Measurements from ENCODE around the gene HOXA9.

HOXA9 gene

GRCh38 chr7:27151931-27152815, 13.2 kb downstream of the HOXA9 start, which contains the start of gene HOXA3:
TSS of gene HOXA3 (minus strand) at chr7:27152583. CDS start at chr7:27110640, 41,943 bp downstream.
- DNase-seq: peak in 2 of 3 experiments; percentile 51 to 70

DNA sequence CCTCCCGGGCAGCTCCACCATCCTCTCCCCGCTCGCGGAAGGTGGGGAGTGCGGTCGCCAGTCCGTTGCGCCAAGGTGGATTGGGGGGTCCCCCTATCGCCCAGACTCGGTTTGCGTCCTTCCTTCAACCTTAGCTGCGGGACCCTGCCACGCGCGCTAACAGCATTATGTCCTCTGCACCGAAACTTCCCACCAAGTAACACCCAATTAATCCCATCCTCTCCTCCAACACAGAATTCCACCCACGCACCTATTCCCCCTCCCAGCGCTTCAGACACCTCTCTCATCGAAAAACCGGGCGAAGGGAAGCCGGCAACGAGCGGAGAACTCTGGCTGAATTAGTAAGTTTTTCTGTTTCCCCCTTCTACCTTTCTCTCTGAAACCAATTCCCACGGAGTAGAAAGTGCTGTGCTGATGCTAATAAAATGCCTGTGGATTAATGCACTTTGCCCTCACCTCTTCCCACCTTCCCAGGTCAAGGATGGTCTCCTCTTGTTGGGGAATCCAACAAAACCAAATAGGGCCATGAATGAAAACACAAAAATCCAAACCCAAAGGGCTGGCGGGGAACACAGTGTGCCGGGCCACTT, 13.9 kb downstream of the HOXA9 start:
- DNase-seq: no peak

DNA sequence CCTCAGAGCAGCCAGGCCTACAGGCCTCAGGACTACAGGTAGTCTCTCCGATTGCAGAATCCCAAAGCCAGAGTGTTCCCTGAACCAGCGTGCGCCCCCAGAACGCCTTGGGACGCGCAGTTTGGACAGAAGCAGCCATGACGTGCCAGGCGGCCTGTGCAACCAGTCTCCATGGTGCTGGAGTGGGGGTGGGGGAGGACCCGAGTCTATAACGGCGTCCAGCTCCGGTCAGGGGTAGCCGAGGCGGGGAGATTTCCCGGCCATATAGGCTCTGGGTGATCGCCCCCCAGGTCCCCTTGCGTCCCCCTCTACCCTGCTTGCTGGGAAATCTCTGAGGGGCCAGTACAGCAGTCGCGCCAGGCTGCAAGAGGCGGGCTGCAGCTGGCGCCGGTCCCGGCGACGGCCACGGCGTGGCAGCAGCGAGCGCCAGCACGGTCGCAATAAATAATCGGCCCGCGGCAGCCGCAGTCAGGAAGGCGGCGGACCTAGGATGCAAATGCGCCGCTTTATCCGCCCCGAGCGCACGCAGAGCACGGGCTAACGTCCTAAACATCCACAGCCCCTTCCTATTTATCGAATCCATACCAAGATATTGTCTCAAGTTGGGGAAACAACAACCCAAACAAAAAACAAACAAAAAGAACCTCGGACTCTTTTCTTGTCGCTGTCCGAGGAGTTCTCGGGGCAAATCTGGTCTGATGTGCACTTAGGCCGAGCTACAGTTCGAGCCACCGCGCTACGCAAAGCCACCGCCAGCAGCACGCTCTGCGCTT, 14.6 kb downstream of the HOXA9 start:
- peak; percentile 90 to 96 (median 95) for DNase-seq

DNA sequence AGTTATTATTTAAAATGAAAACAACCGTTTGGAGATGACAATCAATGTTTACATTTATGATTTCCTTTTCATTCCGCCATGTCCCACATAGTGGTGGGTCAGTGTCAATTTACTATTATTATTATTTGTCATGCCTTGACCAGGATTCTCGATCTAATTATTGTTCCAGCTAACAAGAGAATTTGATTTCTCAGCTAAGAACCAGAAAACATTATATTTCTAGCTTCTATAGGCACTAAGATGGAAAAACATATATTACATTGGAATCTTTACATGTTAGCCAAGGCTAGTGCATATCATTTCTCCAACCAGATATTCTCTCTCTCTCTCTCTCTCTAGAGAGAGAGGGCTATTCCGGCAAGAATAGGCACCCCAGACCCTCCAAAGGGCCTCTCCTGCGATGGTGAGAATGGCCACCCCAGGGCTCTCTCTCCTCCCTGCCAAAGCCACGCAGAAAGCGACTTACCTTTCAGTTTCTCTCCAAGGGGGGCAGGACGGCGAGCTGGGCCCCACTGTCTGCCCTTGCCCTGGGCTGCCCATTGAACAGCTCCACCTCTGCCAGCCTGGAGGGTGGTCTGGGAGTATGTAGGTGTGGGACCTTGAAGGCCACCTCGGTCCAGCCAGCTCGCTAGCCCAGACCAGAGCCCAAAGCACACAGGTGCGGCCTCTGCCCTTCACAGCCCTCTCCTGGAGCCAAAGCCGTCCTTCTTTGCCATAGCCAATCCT, 15.3 kb downstream of the HOXA9 start:
- peak; percentile 37 to 93 (median 50) for DNase-seq

DNA sequence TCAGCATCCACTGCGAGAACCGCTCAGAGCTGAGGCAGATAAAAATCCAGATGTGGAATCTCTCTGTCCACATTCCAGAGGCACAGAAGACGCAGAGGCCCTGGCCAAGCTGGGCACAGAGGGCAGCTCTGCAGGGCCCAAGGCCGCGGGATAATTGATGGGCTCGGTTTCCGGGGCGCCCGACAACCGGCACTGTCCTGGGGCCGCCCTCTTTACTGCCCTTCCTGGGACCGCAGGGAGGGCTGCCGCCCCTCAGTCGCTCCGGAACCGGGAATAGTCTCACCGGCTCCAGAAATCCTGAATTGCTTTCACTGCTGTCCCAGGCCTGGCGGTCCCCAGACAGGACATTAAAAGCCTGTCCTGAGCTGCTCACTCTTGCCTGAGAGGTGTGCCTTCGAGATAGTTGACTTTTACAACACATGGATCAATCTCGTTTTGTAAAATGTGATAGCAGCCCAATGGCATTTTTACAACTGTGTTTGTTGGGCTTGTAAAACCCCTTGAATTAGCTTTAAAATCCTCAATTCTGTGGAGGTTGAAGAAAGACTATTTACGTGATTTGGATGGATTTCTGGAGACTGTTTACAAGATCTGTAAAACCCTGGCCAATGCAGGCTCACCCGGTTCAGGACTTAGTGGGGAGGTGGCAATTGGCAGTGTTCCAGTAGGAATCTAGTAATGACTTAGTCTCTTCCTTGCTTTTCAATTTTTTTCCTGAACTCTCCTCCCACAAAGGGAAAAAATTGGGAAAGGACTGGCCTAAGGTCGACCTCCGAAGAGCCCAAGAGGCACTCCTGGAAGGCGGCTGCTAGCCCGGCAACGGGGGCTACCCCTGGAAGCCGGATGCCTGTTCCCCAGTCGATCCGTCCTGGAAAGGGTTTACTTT, 16.3 kb downstream of the HOXA9 start:
- peak; percentile 26 to 57 (median 49) for DNase-seq

DNA sequence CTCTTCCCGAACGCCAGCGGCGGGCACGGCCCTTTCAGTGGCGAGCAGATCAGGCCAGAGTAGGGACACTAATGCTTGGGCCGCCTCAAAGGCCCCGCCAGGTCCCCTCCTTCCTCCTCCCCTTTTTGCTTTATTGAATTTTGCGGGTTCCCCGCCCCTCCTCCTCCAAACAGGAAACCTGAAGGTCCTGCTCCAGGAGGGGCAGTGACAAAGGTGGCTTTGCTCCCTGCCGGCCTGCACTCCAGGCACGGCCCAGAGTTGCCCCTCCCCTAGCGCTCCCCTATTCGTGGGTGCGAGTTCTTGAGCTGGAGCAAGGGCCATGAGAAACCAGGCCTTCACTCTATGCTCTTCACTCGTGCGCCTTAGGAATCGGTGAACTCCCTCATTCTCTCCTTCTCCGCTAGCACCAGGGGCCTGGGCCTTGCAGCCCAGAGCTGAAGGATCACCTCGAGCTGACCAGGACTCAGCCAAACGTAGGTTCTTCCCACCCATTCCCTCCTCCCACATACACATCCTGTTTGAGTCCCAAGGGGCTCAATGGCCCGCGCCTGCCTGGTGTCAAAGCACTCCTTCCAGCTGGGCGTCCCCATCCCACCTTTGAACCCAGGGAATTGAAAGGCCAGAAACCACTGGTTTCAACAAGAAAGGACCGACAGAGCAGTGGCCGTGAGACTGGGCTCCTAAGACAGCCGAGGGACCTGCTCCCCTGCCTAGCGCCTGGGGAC, 17.1 kb downstream of the HOXA9 start:
- DNase-seq: peak; percentile 37 to 80 (median 69)

DNA sequence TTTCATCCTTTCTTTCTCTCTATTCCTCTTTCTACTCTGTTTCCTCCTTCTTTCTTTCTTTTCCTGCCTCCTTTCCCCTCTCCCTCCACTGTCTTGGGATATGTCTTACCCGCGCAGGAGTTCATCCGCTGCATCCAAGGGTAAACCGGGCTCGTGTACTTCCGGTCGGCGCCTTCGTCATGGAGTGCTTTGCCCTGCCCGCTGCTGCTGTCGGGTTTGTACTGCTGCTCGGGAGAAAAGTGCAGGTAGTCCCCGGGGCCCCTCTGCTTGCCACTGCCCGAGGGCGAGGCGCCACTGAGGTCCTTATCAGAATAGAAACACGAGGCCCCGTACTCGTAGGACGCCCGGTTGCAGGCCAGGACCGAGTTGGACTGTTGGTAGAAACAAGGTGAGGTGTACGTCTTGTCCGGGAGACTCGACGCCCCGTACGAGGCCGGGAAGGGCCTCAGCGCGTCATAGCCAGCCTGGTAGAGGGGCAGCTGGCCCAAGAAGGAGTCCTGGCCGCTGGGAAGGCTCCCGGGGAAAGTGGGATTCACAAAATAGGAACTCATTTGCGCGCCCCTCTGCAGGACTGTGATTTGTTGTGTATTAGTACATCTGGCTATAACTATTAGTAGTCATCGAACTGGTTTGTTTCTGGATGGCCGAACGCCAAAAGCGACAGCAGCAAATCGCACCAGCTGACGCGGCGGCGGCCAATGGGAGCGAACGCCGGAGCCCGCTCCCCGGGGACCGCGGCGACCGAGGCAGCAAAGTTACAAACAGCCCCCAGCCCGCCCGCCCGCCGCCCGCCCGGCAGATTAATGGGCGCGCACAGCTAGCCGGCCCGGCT, 17.9 kb downstream of the HOXA9 start, which contains the start of gene HOXA6:
Gene HOXA6 (minus strand): TSS at position 576 of the 832 bp plus-strand sequence. CDS start 25 bp downstream, at position 551.
- DNase-seq: peak; percentile 57 to 87 (median 83)

DNA sequence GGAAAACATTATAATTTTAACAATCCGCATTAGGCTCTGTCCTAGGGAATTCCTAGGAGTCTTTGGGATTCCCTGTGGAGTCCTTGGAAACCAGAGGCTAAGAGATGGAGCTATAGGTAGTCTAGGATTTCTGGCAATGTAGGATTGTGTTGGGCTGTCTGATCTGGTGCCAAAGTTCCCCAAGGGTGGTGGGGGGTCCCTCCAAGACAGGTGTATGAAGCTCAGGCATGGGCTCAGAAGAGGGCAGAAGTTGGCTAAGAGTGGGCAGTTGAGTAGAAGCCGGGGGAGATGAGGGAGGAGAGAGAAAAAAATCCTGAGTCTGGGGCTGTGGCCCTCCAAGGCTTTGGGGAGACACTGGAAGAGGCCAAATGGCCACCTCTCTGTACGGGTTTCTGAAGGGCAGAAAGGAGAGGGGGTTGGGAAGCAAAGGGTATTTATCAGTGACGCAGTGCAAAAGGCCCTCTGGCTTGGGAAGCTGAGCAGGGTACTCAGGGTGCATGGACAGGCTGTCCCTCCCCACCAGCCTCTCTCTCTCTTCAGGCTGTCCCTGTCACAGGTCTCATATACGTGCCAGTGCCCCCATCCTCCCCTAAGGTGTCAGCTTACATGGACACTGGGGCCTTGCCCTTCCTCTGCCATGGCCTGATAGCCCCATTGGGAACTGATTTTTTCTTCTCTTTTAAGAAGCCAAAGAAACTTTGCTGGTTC, 18.7 kb downstream of the HOXA9 start:
- peak in 1 of 3 experiments; percentile 44 for DNase-seq

GRCh38 chr7:27145914-27146412, 19.4 kb downstream of the HOXA9 start:
- no peak for DNase-seq

DNA sequence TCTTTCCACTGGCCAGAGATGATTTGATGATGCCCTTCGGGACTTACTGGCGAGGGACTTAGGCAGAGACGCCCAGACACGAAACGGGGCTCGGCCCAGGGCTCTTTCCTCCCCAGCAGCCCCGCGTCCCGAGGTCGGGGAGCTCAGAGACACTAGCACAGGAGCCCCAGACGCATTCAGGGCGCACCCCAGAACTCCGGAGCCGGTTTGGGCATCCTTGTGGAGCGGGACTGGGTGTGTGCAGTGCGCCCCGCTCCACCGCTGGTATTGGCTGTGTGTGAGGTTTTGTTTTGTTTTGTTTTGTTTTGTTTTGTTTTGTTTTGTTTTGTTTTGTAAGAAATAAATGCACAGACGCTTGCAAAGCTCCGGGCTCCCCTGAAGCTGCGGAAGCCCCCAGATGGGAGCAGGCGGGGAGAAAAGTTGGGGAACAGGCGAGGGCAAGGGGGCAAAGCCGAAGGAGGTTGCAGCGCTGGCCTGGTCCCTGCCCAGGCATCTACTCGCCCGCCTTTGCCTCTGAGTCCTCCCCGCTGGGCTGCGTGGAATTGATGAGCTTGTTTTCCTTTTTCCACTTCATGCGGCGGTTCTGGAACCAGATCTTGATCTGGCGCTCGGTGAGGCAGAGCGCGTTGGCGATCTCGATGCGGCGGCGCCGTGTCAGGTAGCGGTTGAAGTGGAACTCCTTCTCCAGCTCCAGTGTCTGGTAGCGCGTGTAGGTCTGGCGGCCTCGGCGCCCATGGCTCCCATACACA, 20.0 kb downstream of the HOXA9 start:
- no peak for DNase-seq

- DNase-seq: no peak
Measured at GRCh38 chr7:27144781-27145164, 20.6 kb downstream of the HOXA9 start.

DNA sequence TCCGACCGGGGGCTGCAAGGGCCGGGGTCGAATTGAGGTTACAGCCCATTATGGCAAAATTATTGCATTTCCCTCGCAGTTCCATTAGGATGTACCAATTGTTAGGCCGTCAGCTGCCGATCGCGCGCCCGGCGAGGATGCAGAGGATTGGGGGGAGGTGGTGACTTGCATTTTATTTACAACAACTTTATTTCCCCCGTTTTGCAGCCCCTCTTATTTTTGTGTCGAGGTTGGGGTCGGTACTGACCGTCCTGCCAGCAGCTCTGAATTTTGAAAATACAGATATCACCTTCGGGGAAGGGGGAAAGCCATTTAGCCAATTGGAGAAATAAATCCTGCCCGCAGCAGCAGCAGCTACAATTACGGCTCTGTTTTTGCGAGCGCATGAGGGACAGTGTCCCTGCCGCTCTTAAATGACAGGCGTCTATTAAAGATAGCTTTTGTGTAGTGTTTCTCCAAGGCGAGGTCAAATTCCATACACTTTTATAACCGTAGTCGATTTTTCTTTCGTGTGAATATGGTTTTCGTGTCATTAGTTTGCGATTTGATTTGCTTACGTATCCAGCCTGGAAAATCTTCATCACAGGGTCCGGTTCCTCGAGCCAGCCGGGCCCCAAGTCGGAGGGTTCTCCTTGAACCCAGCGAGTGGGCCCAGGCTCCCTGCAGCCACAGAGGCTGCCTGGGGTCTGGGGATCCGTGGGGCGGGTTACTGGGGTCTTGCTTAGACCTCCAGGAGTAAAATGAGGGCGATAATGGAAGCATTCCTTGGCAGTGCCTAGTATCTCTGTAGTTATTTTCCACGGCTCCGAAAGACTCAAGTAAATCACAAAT, 21.2 kb downstream of the HOXA9 start:
- no peak for DNase-seq

GRCh38 chr7:27143023-27143949, 22.1 kb downstream of the HOXA9 start, which contains the start of gene HOXA5:
TSS of gene HOXA5 (minus strand) at chr7:27143681. CDS start at chr7:27143607, 74 bp downstream.
- DNase-seq: peak; percentile 64 to 93 (median 76)

DNA sequence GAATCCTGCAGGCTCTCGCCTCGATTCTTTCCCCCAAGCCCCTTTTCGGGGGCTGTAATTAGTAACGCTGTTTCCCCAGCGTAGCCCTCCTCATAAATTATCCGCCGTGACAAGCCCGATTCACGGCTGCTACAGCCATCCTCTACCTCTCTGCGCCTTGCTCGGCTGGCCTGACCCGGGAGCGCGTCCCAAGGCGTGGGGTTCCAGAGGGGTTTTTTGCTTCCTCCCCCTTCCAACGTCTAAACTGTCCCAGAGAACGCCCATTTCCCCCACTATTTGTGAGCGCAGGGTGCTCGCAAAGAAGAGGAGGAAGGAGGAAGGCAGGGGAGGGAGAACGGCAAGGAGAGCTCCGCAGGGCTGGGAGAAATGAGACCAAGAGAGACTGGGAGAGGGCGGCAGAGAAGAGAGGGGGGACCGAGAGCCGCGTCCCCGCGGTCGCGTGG, 22.7 kb downstream of the HOXA9 start:
- peak in 2 of 3 experiments; percentile 67 to 70 for DNase-seq

- peak in 2 of 3 experiments; percentile 37 to 45 for DNase-seq
Measured at GRCh38 chr7:27141923-27142579, 23.3 kb downstream of the HOXA9 start.

Data from NCI-H1417 (cell line).